NOMO-1 treated with DMSO at 0.1 percent for 48 hours (cell line): ENCODE data around the gene FAM53A.

Experiments used
- DNase-seq: peaks from one replicate; lab custom pipeline; 2025; ENCODE audit not compliant: unreplicated experiment; lab: John Stamatoyannopoulos, UW

FAM53A gene, protein sequence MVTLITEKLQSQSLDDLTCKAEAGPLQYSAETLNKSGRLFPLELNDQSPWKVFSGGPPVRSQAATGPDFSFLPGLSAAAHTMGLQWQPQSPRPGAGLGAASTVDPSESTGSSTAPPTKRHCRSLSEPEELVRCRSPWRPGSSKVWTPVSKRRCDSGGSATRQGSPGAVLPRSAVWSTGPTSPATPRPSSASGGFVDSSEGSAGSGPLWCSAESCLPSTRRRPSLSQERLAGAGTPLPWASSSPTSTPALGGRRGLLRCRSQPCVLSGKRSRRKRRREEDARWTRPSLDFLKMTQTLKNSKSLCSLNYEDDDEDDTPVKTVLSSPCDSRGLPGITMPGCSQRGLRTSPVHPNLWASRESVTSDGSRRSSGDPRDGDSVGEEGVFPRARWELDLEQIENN

GRCh38 chr4:1683736-1684505 is at the start of gene FAM53A:
Gene FAM53A (minus strand): TSS chr4:1684313. CDS start chr4:1668741, 15,572 bp downstream.
- DNase-seq: peak; percentile 76

- no peak for DNase-seq
Measured at GRCh38 chr4:1732911-1733310, 48.8 kb upstream of the FAM53A start.

- no peak for DNase-seq
Measured at GRCh38 chr4:1731180-1731579, 47.1 kb upstream of the FAM53A start.

DNA sequence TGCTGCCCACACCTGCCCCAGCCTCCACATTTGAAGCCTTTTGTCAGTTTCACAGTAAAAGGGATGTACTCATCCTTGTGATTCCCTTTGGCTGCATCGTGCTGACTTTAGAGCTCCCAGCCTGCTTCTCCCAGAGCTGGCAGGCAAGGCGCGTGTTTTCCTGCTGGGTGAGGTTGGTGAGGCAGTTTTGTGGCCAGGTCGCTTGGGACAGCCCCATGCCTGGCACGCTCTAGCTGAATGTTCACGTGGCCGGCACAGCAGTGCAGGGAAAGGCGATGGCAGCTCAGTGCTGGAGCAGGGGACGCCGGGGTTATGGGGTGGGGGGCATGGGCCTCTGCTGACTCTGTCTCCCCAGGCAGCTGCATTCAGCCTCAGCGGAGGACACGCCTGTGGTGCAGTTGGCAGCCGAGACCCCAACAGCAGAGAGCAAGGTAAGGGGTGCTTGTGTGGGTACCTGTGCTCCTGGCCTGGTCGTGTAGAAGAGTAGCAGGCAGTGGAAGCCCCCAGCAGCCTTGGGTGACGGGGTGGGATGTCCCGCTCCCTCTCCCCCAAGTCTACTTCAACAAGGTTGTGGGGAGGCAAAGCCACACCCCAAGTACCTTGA is 46.5 kb upstream of the FAM53A start:
- no peak for DNase-seq

- no peak for DNase-seq
Measured at GRCh38 chr4:1728061-1728980, 44.2 kb upstream of the FAM53A start.

DNA sequence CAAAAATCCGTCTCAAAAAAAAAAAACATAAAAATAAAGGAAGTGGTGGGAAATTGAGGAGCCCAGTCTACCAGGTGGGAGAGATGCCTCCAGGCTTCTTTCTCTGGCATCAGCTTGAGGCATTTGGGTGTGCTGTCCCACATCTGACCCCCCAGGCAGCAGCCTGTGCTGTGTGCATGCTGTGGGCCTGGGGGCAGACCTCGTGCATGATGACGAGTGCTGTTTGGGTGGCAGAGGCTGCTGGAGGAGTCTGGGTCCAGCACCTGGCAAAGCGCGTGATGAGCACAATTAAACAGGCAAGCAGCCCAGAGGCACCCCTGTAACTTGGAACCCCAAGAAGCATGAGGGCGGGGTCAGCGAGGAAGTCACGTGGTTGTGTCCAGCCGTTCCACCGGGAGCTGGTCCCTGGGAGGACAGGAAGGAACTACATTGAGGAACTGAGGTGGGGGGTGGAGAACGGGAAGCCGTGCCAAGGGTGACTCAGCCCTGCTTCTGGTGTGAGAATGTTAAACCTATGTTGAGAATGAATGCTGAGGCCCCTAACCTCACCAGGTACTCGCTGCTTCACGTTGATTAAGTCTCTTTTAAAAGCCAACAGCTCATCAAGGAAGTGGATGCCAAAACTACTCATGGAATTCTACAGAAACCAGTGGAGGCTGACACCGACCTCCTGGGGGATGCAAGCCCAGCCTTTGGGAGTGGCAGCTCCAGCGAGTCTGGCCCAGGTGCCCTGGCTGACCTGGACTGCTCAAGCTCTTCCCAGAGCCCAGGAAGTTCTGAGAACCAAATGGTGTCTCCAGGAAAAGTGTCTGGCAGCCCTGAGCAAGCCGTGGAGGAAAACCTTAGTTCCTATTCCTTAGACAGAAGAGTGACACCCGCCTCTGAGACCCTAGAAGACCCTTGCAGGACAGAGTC is 43.3 kb upstream of the FAM53A start:
- peak; percentile 42 for DNase-seq

DNA sequence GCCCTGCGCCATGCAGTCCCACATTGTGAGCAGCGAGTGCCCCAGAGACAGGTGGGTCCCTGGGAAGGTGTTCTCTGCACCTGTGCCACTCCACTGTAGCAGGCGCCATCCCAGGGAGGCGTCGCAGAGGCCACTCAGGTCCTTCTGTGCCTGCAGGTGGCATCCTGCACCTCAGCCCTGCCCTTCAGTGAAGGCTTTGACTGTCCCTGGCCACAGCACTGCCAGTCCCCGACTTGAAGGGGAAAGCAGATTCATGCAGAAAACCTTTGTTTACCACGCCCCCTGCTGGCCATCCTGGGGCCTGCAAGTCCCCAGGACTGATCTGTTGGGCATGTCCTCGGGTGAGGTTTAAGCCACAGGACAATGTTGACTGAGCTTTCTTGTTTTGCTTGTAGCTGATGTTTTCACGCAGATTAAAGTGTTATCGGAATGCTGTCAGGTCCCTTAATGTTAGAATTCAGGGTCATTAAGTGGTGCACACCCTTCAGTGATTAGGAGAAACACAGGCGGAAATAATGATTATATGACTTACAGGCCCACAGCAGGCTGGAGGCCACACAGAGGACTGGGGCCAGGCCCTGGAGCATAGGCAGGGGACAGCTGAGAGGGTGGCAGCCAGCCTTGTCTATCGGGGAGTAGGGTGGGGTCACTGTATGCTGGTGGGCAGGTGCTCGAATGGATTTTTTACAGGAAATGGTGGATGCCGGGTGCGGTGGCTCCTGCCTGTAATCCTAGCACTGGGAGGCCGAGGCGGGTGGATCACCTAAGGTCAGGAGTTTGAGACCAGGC is 42.2 kb upstream of the FAM53A start:
- peak; percentile 66 for DNase-seq

DNA sequence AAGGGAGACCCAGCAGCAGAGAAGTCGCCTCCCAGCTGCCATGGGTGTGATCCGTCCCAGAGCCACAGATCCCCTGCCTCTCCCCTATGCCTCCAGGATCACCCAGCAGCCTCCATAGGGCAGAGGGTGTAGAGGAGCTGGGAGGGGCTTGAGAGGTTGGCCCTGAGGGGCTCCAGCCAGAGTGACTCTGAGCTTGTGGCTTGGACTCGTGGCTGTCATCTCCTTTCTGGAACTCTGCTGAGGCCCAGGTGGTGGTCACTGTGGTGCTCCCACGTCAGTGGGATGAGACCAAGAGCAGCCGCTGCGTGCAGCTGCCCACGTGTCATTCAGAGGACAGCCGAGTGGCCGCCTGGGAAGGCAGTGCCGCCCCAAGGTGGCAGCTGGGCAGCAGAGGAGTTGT is 41.4 kb upstream of the FAM53A start:
- no peak for DNase-seq

GRCh38 chr4:1723131-1723801 is 39.2 kb upstream of the FAM53A start:
- peak; percentile 84 for DNase-seq

DNA sequence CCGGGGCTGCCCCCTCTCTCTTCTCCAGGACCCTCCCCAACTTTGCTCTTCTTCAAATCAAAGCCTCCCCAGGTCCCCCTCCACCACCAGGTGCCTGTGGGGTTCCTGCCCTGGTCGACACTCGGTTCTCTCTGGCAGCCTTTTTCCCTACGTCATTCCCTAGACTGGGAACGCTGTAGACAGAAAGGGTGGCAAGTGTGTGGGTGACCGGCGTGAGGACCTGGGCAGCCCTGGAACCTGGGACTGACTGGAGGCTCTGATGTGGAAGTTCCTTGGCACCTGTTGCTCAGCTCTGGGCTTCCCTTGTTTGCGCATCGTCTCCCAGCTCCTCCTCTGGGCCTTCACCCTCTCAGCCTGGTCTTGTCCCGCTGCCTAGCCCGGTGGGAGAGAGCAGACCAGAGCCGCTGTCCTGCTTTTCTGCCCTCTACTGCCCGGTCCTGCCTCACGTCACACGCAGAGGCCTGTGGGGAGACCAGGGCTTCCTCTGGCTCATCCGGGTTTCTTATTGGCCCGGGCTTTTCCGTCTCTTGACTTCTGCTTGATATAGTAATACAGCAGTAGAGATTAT is 38.5 kb upstream of the FAM53A start:
- peak; percentile 27 for DNase-seq

- no peak for DNase-seq
Measured at GRCh38 chr4:1721666-1722550, 37.8 kb upstream of the FAM53A start.

- peak; percentile 93 for DNase-seq
Measured at GRCh38 chr4:1721003-1721665, 37.0 kb upstream of the FAM53A start, which contains the start of the genes TACC3 and TMEM129. Gene TACC3 (plus strand): TSS chr4:1721521. CDS start chr4:1723422, 1,901 bp downstream. Gene TMEM129 (minus strand): TSS chr4:1721323. CDS start chr4:1720837, 486 bp downstream.

- peak; percentile 22 for DNase-seq
Measured at GRCh38 chr4:1720163-1720983, 36.3 kb upstream of the FAM53A start.

GRCh38 chr4:1718095-1718850 is 34.2 kb upstream of the FAM53A start:
- no peak for DNase-seq
